HUES64 (cell line): ENCODE results near the gene FOXO1.
"Not testable (repeated sequence)": the region's sequence is repeated elsewhere in the genome, so short reads cannot be mapped to it uniquely, and the experiment has no call there.

Experiments used
- H3K27ac ChIP-seq: 2 replicates; pipeline ENCODE4 v1.7.0; 2013; ENCODE audit warnings: low read depth, low read length, inconsistent platforms
- H3K27me3 ChIP-seq: 2 replicates; pipeline ENCODE4 v1.6.1; 2013; ENCODE audit warnings: mild to moderate bottlenecking, low read length; ENCODE audit not compliant: insufficient read depth
- H3K36me3 ChIP-seq: 2 replicates; pipeline ENCODE4 v1.6.1; 2013; ENCODE audit warnings: mild to moderate bottlenecking, low read length; ENCODE audit not compliant: insufficient read depth
- H3K4me1 ChIP-seq: 2 replicates; pipeline ENCODE4 v1.6.1; 2013; ENCODE audit warnings: mild to moderate bottlenecking, low read length, moderate library complexity; ENCODE audit not compliant: insufficient read depth
- H3K4me3 ChIP-seq: 2 replicates; pipeline ENCODE4 v1.5.1; 2013; ENCODE audit warnings: mild to moderate bottlenecking, low read length, moderate library complexity
- H3K9ac ChIP-seq: 2 replicates; pipeline ENCODE4 v1.6.1; 2013; ENCODE audit warnings: mild to moderate bottlenecking, low read depth, low read length
- H3K9me3 ChIP-seq: 2 replicates; pipeline ENCODE4 v1.6.1; 2013; ENCODE audit warnings: low read depth, low read length; ENCODE audit not compliant: insufficient read depth
- WGBS: fragments of 150-250, 120-280 bp; methylation state at CpG from one replicate; pipeline ENCODE4 v1.1.7; 2013; ENCODE audit warnings: missing lambda C conversion rate; 5-methylcytosine and 5-hydroxymethylcytosine counted together

Gene FOXO1

DNA sequence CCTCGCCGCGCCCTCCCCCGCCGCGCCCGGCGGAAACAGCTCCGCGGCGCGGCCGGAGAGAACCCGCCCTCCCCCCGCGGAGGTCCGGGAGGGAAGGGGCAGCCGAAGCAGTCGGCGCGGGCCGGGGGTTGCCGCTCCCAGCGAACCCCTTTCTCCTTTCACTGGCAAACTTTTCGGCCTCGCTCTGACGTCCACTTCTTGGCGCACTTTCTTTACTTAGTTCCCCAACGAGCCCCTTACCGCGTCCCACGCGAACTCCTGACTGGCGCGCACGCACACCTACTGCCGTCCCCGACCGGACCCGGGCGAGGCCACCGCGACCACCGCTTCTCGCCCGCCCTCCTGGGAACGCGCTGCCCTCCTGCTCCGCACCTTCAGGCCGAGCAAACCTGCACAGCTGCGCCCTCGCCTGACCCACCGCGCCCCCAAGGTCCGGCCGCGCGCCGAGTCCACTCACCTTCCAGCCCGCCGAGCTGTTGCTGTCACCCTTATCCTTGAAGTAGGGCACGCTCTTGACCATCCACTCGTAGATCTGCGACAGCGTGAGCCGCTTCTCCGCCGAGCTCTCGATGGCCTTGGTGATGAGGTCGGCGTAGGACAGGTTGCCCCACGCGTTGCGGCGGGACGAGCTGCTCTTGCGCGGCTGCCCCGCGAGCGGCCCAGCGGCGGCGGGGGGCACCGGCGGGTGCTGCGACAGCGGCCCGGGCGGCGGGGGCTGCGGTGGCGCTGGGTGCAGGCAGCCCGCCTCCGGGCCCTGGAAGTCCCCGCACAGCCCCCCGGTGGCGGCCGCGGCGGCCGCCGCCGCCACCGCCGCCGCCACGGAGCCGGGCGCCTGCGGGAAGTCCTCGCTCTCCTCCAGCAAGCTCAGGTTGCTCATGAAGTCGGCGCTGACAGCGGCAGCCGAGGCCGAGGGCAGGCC is 1.1 kb downstream of the FOXO1 start:
- Histone ChIP-seq H3K4me1 (peaks cover 35% of the 10 kb centered on the region), H3K27ac (no peak overlapping the region; the same call in 1 of the 2 replicates), H3K27me3 (peaks cover 14% of the 10 kb centered on the region; the same call in 1 of the 2 replicates)

GRCh38 chr13:40664350-40665125 is 1.9 kb downstream of the FOXO1 start:
- WGBS: under 1% methylated on average over 77 of the region's 77 CpGs
- Histone ChIP-seq H3K9me3 (no peaks in the 10 kb centered on the region), H3K36me3 (no peaks in the 10 kb centered on the region), H3K9ac (peak overlapping the region; percentile 74), H3K4me3 (peak overlapping the region; percentile 91), H3K27ac (no peak overlapping the region; the same call in 1 of the 2 replicates), H3K4me1 (peaks cover 42% of the 10 kb centered on the region), H3K27me3 (peaks cover 14% of the 10 kb centered on the region; the same call in 1 of the 2 replicates)

More for the DNA sequence above, 1.1 kb downstream of the FOXO1 start:
- H3K36me3 ChIP-seq: no peaks in the 10 kb centered on the region
- peak overlapping the region; percentile 91 for H3K4me3 ChIP-seq
- WGBS: under 1% methylated on average over 117 of the region's 117 CpGs
- H3K9me3 ChIP-seq: no peaks in the 10 kb centered on the region
- peak overlapping the region; percentile 74 for H3K9ac ChIP-seq

- Histone ChIP-seq H3K27me3 (peaks cover 14% of the 10 kb centered on the region; the same call in 1 of the 2 replicates), H3K4me3 (peak overlapping the region; percentile 91), H3K9ac (peak overlapping the region; percentile 74), H3K4me1 (peaks cover 46% of the 10 kb centered on the region)
- WGBS: under 1% methylated on average over 17 of the region's 17 CpGs
- H3K9me3 ChIP-seq, H3K27ac ChIP-seq, H3K36me3 ChIP-seq: not testable (repeated sequence)
These were observed 2.4 kb downstream of the FOXO1 start for GRCh38 chr13:40664100-40664349.

DNA sequence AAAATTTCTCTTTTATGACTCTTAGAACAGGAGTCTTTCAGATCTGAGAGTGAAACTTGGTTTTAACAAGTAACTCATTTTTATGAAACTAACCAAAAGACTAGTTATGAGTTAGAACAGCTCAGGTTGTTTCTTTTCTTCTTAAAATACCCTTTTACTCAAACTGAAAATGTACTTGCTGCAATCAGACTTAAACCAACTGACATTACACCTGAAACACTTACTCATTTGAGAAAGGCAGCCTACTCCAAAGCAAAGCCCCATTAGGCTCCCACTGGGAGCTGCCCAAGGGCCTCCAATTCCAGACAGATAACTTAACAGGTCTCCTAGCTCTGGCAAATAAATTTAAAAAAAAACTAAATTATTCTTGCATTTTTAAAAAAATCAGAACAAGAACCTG is 3.6 kb downstream of the FOXO1 start:
- Histone ChIP-seq H3K36me3 (no peaks in the 10 kb centered on the region), H3K4me1 (peaks cover 39% of the 10 kb centered on the region), H3K9ac (peak overlapping the region; percentile 23; the same call in 1 of the 2 replicates), H3K27me3 (peaks cover 14% of the 10 kb centered on the region; the same call in 1 of the 2 replicates), H3K4me3 (peak overlapping the region; percentile 91), H3K9me3 (no peaks in the 10 kb centered on the region), H3K27ac (peak overlapping the region; percentile 55)

GRCh38 chr13:40661875-40662665 is 4.4 kb downstream of the FOXO1 start:
- Histone ChIP-seq H3K4me1 (peaks cover 33% of the 10 kb centered on the region), H3K9ac (0 out of 2 replicates have a peak overlapping the region, but pooled peaks have one; percentile 23), H3K4me3 (peak overlapping the region; percentile 91), H3K36me3 (no peaks in the 10 kb centered on the region), H3K27ac (peak overlapping the region; percentile 55), H3K27me3 (peaks cover 14% of the 10 kb centered on the region; the same call in 1 of the 2 replicates), H3K9me3 (no peaks in the 10 kb centered on the region)
- 90% methylated on average over 10 of the region's 10 CpGs for WGBS

- Histone ChIP-seq H3K27ac (peak overlapping the region; percentile 74), H3K9me3 (no peaks in the 10 kb centered on the region), H3K36me3 (no peaks in the 10 kb centered on the region), H3K27me3 (peaks cover 14% of the 10 kb centered on the region; the same call in 1 of the 2 replicates), H3K4me1 (peaks cover 38% of the 10 kb centered on the region), H3K4me3 (peak overlapping the region; percentile 20; the same call in 1 of the 2 replicates), H3K9ac (no peak overlapping the region)
- 94% methylated on average over 5 of the region's 5 CpGs for WGBS
These were observed 5.7 kb downstream of the FOXO1 start for GRCh38 chr13:40660692-40661091.

- H3K36me3 ChIP-seq: no peaks in the 10 kb centered on the region
- WGBS: 50% methylated on average over 3 of the region's 4 CpGs
- peak overlapping the region; percentile 15; the same call in 1 of the 2 replicates for H3K9ac ChIP-seq
- H3K4me1 ChIP-seq: peaks cover 38% of the 10 kb centered on the region
- H3K27me3 ChIP-seq: peaks cover 14% of the 10 kb centered on the region; the same call in 1 of the 2 replicates
- peak overlapping the region; percentile 74 for H3K27ac ChIP-seq
- peak overlapping the region; percentile 20; the same call in 1 of the 2 replicates for H3K4me3 ChIP-seq
- H3K9me3 ChIP-seq: no peaks in the 10 kb centered on the region
These were observed 6.2 kb downstream of the FOXO1 start for GRCh38 chr13:40660141-40660664.

DNA sequence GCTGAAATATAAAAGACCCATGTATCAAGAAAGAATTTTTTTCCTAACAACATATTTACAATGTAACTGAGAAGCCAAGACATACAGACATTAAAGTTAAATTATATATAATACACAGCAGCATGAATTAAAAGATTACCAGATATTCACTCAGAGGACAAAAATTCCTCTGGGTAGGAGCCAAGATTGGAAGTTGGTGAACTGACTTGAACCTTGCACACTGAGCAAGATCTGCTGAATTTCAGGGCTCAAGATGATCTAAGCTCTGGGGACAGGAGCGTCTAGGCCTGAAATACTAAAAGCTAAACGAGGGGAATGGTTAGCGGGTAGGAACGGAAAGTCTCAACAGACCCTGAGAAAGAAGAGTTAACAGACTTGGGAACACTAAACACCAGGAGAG is 8.5 kb downstream of the FOXO1 start:
- H3K4me1 ChIP-seq: peaks cover 43% of the 10 kb centered on the region
- 93% methylated on average over 4 of the region's 4 CpGs for WGBS
- no peak overlapping the region for H3K4me3 ChIP-seq
- H3K36me3 ChIP-seq: no peaks in the 10 kb centered on the region
- H3K27me3 ChIP-seq: no peaks in the 10 kb centered on the region
- H3K27ac ChIP-seq: no peak overlapping the region
- H3K9me3 ChIP-seq: no peaks in the 10 kb centered on the region
- no peak overlapping the region for H3K9ac ChIP-seq

DNA sequence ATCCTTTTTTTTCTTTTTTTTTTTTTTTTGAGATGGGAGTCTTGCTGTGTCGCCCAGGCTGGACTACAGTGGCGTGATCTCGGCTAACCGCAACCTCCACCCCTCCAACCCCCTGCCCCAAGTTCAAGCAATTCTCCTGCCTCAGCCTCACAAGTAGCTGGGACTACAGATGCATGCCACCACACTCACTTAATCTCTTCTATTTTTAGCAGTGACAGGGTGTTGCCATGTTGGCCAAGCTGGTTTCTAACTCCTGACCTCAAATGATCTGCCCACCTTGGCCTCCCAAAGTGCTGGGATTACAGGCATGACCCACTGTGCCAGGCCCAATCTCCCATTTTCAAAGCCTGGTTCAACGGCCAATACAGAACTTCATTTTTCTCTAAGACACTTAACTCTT is 9.1 kb downstream of the FOXO1 start:
- Histone ChIP-seq H3K27ac (no peak overlapping the region), H3K4me3 (no peak overlapping the region), H3K27me3 (no peaks in the 10 kb centered on the region), H3K36me3 (no peaks in the 10 kb centered on the region), H3K9me3 (no peaks in the 10 kb centered on the region), H3K4me1 (peaks cover 37% of the 10 kb centered on the region), H3K9ac (no peak overlapping the region)
- 96% methylated on average over 5 of the region's 5 CpGs for WGBS

DNA sequence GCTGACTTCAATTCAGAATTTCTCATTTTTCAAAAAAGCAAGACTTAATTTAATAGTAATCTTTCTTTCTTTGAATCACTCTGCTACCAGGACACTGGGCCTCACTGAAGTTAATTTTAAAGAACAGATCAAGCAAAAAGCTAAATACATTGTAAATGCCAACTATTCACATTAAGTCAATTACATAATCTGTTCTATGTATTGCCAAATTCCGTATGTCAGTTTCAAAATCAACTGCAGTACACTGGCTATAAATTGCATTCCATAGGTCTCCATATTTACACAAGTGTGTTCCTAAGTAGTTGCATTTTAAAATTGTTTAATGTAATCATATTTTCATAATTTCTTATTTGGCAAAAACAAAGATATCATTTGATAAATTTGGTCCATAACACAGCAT is 10.1 kb downstream of the FOXO1 start:
- 96% methylated on average over 1 of the region's 1 CpG for WGBS
- Histone ChIP-seq H3K27me3 (no peaks in the 10 kb centered on the region), H3K27ac (no peak overlapping the region), H3K9ac (no peak overlapping the region), H3K4me1 (peaks cover 38% of the 10 kb centered on the region), H3K9me3 (no peaks in the 10 kb centered on the region), H3K4me3 (no peak overlapping the region), H3K36me3 (no peaks in the 10 kb centered on the region)
